Thyroid gland (tissue), 4 donors: ENCODE data around the gene MACC1.

Experiments used
- CTCF ChIP-seq, 6 experiments: fragments of 200-600 bp in 3 of 6; fragments of 450-650 bp in 3 of 6; sonication (generic) in 3 of 6; IDR thresholded peaks; one replicate each; pipeline ENCODE4 v1.5.1; 2016 to 2019; ENCODE audit warnings: antibody characterized with exemption in 6 of 6, mild to moderate bottlenecking in 2 of 6, inconsistent platforms in 1 of 6, moderate library complexity in 1 of 6
- POLR2A ChIP-seq, 2 donors: fragments of 450-650 bp; IDR thresholded peaks; one replicate each; pipeline ENCODE4 v1.6.1; 2017; ENCODE audit warnings: antibody characterized with exemption in 2 of 2, mild to moderate bottlenecking in 2 of 2, moderate library complexity in 1 of 2

GRCh38 chr7:20085086-20085485, 132.1 kb downstream of the MACC1 start:
- TF ChIP-seq CTCF (IDR thresholded peaks at IDR 0.05) (no peak), POLR2A (IDR thresholded peaks at IDR 0.05) (no peak)
